ENCODE results near the gene ZFYVE28. TPM values are rescaled to one million over a fixed set of nuclear protein-coding genes. Genes with fewer than 3 reads are reported as not detected.

The ZFYVE28 gene
- total and polyA plus RNA-seq, 2 of the 8 experiments (the other 6 are each of a cell fraction or from before 2014, with no cell fraction given), result 1.7 to 4.9 TPM

- Histone ChIP-seq H4K5ac (ENCODE audit: insufficient read length, low read depth, low read length) (no peak overlapping the region), H3K9me3 (ENCODE audit: insufficient read depth in 2 of 2, low read depth in 1 of 2, low read length in 1 of 2) (no peaks in the 10 kb centered on the region), H2AFZ (ENCODE audit: low read length) (no peak overlapping the region), H3K27ac (ENCODE audit: low read depth, low read length) (no peak overlapping the region), H4K20me1 (replicated peaks in 1 of 2; ENCODE audit: control insufficient read depth in 1 of 2, insufficient read depth in 2 of 2, low read length in 2 of 2) (no peaks in the 10 kb centered on the region), H3K79me2 (ENCODE audit: control insufficient read depth in 1 of 2, insufficient read depth in 2 of 2, low read length in 2 of 2) (no peaks in the 10 kb centered on the region), H3K4me1 (replicated peaks in 1 of 4; ENCODE audit: control insufficient read depth in 3 of 4, insufficient read depth in 4 of 4, low read length in 3 of 4) (peaks cover 0 to 29% (median 14%) of the 10 kb centered on the region in 4 experiments; a peak in 6 of 7 replicates), H3K23me2 (ENCODE audit: low read depth, low read length) (peaks cover 6% of the 10 kb centered on the region; the same call in 1 of the 2 replicates), H4K91ac (replicated peaks; ENCODE audit: insufficient read length, low read length) (peak overlapping the region; percentile 75), H2AK5ac (ENCODE audit: low read depth, low read length) (peak overlapping the region; percentile 85; the same call in 1 of the 2 replicates), H3K18ac (ENCODE audit: extremely low read depth, low read length) (no peak overlapping the region), H3K27me3 (replicated peaks in 1 of 4; ENCODE audit: control insufficient read depth in 3 of 4, extremely low read depth in 1 of 4, insufficient read depth in 3 of 4, low read length in 3 of 4) (no peaks in the 10 kb centered on the region), H3K4me2 (ENCODE audit: insufficient read depth in 1 of 2, low read depth in 2 of 2, low read length in 2 of 2) (no peak overlapping the region; a peak in 2 of 4 replicates), H2BK15ac (ENCODE audit: low read length) (peak overlapping the region; percentile 77; the same call in 1 of the 2 replicates), H3K79me1 (ENCODE audit: low read depth, low read length) (peaks cover 5% of the 10 kb centered on the region), H2BK5ac (ENCODE audit: low read depth, low read length) (peak overlapping the region; percentile 78; the same call in 1 of the 2 replicates), H3K56ac (replicated peaks; ENCODE audit: insufficient read length, low read depth, low read length) (no peak overlapping the region), H2BK12ac (ENCODE audit: low read depth, low read length) (peak overlapping the region; percentile 86; the same call in 1 of the 2 replicates), H3K23ac (ENCODE audit: insufficient read length) (no peak overlapping the region), H2BK120ac (replicated peaks; ENCODE audit: low read depth, low read length) (no peak overlapping the region), H3K9ac (replicated peaks in 1 of 4; ENCODE audit: extremely low read depth in 1 of 4, low read depth in 3 of 4, low read length in 3 of 4) (0 out of 7 replicates have a peak overlapping the region, but pooled peaks of 1 of the 4 experiments have one; percentile 14), H3K4me3 (ENCODE audit: extremely low read depth in 1 of 4, insufficient read depth in 2 of 4, low read depth in 3 of 4, low read length in 4 of 4) (no peak overlapping the region), H3K14ac (ENCODE audit: insufficient read length) (no peak overlapping the region), H3K36me3 (ENCODE audit: control insufficient read depth in 2 of 4, insufficient read depth in 4 of 4, low read length in 3 of 4) (no peaks in the 10 kb centered on the region), H4K8ac (ENCODE audit: extremely low read depth, insufficient read depth, low read length) (no peak overlapping the region), H3K4ac (replicated peaks; ENCODE audit: insufficient read length, low read depth, low read length) (no peak overlapping the region), H2BK20ac (ENCODE audit: low read length) (no peak overlapping the region; the same call in 1 of the 2 replicates)
- FAIRE-seq (no peak), DNase-seq (ENCODE audit: low read depth in 1 of 2, low spot score in 2 of 2) (no peak)
- WGBS, 2 experiments (ENCODE audit: extremely low coverage in 1 of 2, insufficient coverage in 1 of 2, insufficient read length in 1 of 2, insufficient replicate concordance in 2 of 2, low coverage in 1 of 2, low lambda C conversion rate in 2 of 2, missing lambda C conversion rate in 1 of 2), result 88% methylated on average over 17 of the region's 17 CpGs; no CpG with 5 or more reads in 1 of the 2 experiments
- POLR2A ChIA-PET (ENCODE audit: partially characterized antibody), result interaction anchor here (1.4 to 2.0 kb wide), 3 partner anchors 19 to 74 kb away, joined by 3 to 8 read pairs (median 5); partner anchors contain the start of gene RNF4
- CTCF ChIA-PET (ENCODE audit: partially characterized antibody), result interaction anchor here (0.8 to 3.6 kb wide), 6 partner anchors 8 to 178 kb away, joined by 3 to 18 read pairs (median 6); no protein-coding TSS in a partner anchor
- TF ChIP-seq POLR2A (IDR thresholded peaks at IDR 0.05; ENCODE audit: control extremely low read depth in 1 of 2, low read depth in 2 of 2, low read length in 2 of 2) (no peak), SIRT6 (IDR thresholded peaks at IDR 0.05; ENCODE audit: low read length) (no peak), SIN3A (conservative IDR thresholded peaks at IDR 0.05 in 1 of 2, IDR thresholded peaks at IDR 0.05 in 1 of 2; ENCODE audit: low read depth in 1 of 2, low read length in 2 of 2) (no peak), KDM1A (IDR thresholded peaks at IDR 0.05; ENCODE audit: borderline replicate concordance, low read length) (no peak), POLR2AphosphoS5 (IDR thresholded peaks at IDR 0.05; ENCODE audit: low read depth, low read length) (no peak), TAF1 (IDR thresholded peaks at IDR 0.05; ENCODE audit: low read depth, low read length) (no peak), NRF1 (IDR thresholded peaks at IDR 0.05; ENCODE audit: low read depth, low read length) (no peak)
These were observed 23.9 kb downstream of the ZFYVE28 start for GRCh38 chr4:2394528-2394927.

Data from H1 (cell line).